Measurements from ENCODE around the gene STPG1. TPM values are rescaled to one million over a fixed set of nuclear protein-coding genes. Genes with fewer than 3 reads are reported as not detected.

The STPG1 gene
- total and polyA plus RNA-seq, 2 donors (not counting 3 experiments of a cell fraction or from before 2014, with no cell fraction given) = 6.3 to 10.2 TPM

DNA sequence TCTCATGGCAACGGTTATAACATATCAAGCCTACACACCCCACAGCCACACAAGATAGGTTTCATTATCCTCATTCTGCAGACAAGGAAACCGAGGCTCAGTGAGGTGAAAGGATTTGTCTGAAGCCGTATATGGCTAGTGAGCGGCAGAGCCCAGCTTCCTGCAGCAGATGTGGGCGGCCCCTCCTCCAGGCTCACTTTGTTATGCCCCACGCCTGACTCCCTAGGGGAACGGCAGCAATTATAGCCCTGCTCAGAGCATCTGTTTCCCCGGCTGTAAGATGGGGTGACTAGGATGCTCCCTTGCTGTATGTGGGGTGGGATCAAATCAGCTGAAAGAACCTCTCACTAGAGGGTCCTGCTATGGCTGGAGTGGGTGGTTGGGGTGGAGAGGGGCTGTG is 72.3 kb downstream of the STPG1 start:
- H3K79me2 ChIP-seq (ENCODE audit: control insufficient read depth, insufficient read depth, low read length) = no peaks in the 10 kb centered on the region
- CTCF ChIA-PET = interaction anchor here (1.3 kb wide), 1 partner anchor 140 kb away, joined by 4 read pairs; no protein-coding TSS in a partner anchor
- dilution Hi-C loops (cut with MboI; ENCODE audit: extremely low pct_ligation_motif_present, low sequenced_read_pairs) = no loop called here
- no peaks in the 10 kb centered on the region for H3K27me3 ChIP-seq (ENCODE audit: control insufficient read depth in 2 of 2, insufficient read depth in 2 of 2, low read length in 2 of 2)
- no peak for TF ChIP-seq GATA2 (IDR thresholded peaks at IDR 0.05; ENCODE audit: insufficient read depth, insufficient read length, low read depth, low read length)
- TF ChIP-seq JUN (IDR thresholded peaks at IDR 0.05; ENCODE audit: borderline replicate concordance, insufficient read depth, insufficient read length, low read depth) = no peak
- no peak for TF ChIP-seq MAX (IDR thresholded peaks at IDR 0.05; ENCODE audit: insufficient read depth, insufficient read length)
- no peak for TF ChIP-seq POLR2A (IDR thresholded peaks at IDR 0.05; ENCODE audit: low read depth, low read length)
- TF ChIP-seq EZH2 (IDR thresholded peaks at IDR 0.05; ENCODE audit: borderline replicate concordance, low read depth, low read length, severe bottlenecking) = no peak
- no peak for TF ChIP-seq FOS (IDR thresholded peaks at IDR 0.05; ENCODE audit: borderline replicate concordance, insufficient read depth, low read length)
- no peak for TF ChIP-seq CTCF (IDR thresholded peaks at IDR 0.05; ENCODE audit: extremely low read depth in 1 of 2, insufficient read depth in 1 of 2, low read depth in 1 of 2, low read length in 2 of 2)
- TF ChIP-seq MYC (IDR thresholded peaks at IDR 0.05; ENCODE audit: low read depth, low read length) = no peak
- TF ChIP-seq POLR2AphosphoS5 (IDR thresholded peaks at IDR 0.05; ENCODE audit: insufficient read depth, low read depth, low read length) = no peak
- H3K4me2 ChIP-seq (ENCODE audit: insufficient read depth, low read length) = no peak overlapping the region
- intact Hi-C loops (cut with micrococcal nuclease) = no loop called here
- H3K4me1 ChIP-seq (ENCODE audit: control insufficient read depth, extremely low read depth, insufficient read depth, low read length) = no peaks in the 10 kb centered on the region
- DNase-seq (ENCODE audit: low read depth, low spot score) = no peak
- no peak for FAIRE-seq
- no peak overlapping the region for H3K9ac ChIP-seq (replicated peaks; ENCODE audit: extremely low read depth, insufficient read depth, low read length)
- no peaks in the 10 kb centered on the region for H3K36me3 ChIP-seq (ENCODE audit: control insufficient read depth in 2 of 2, extremely low read depth in 1 of 2, insufficient read depth in 2 of 2, low read length in 2 of 2)
- POLR2A ChIA-PET = no interaction called here
- no TSS peak for BruUV-seq (replicated peaks)
- H3K9me1 ChIP-seq (replicated peaks; ENCODE audit: control insufficient read depth, extremely low read depth, insufficient read depth, low read length) = no peaks in the 10 kb centered on the region
- no peak overlapping the region for H2AFZ ChIP-seq (ENCODE audit: low read depth, low read length)
- no peaks in the 10 kb centered on the region for H4K20me1 ChIP-seq (replicated peaks; ENCODE audit: control insufficient read depth, extremely low read depth, insufficient read depth, low read length)
- H3K4me3 ChIP-seq (replicated peaks in 1 of 3; ENCODE audit: insufficient read depth in 1 of 3, low read depth in 1 of 3, low read length in 3 of 3) = no peak overlapping the region
- no peaks in the 10 kb centered on the region for H3K9me3 ChIP-seq (replicated peaks; ENCODE audit: control insufficient read depth, insufficient read depth, low read length)
- H3K27ac ChIP-seq (ENCODE audit: insufficient read depth, low read depth, low read length) = no peak overlapping the region

All from endothelial cell of umbilical vein (primary cell).